GM23338 (cell line): ENCODE data around the gene TSHZ2.

Experiments used
- EZH2 ChIP-seq: fragments of 200-600 bp; sonication (generic); IDR thresholded peaks from one replicate; pipeline ENCODE4 v1.8.0; 2017; ENCODE audit warnings: antibody characterized with exemption, mild to moderate bottlenecking, low read depth; ENCODE audit not compliant: unreplicated experiment
- TF ChIP-seq, protein P1 (sequence below): IDR thresholded peaks from one replicate; pipeline ENCODE4 v1.6.1; 2018; ENCODE audit warnings: antibody characterized with exemption; ENCODE audit not compliant: unreplicated experiment
- TF ChIP-seq, protein P2 (sequence below), 2 experiments: fragments of 200-600 bp in 1 of 2; sonication (generic) in 1 of 2; conservative IDR thresholded peaks; 2 replicates each; pipeline versions ENCODE4 v1.5.1 to v1.6.1; 2016 to 2017; ENCODE audit warnings: antibody characterized with exemption in 2 of 2, low read depth in 2 of 2, mild to moderate bottlenecking in 2 of 2, moderate library complexity in 1 of 2

- TF ChIP-seq, protein P1, sequence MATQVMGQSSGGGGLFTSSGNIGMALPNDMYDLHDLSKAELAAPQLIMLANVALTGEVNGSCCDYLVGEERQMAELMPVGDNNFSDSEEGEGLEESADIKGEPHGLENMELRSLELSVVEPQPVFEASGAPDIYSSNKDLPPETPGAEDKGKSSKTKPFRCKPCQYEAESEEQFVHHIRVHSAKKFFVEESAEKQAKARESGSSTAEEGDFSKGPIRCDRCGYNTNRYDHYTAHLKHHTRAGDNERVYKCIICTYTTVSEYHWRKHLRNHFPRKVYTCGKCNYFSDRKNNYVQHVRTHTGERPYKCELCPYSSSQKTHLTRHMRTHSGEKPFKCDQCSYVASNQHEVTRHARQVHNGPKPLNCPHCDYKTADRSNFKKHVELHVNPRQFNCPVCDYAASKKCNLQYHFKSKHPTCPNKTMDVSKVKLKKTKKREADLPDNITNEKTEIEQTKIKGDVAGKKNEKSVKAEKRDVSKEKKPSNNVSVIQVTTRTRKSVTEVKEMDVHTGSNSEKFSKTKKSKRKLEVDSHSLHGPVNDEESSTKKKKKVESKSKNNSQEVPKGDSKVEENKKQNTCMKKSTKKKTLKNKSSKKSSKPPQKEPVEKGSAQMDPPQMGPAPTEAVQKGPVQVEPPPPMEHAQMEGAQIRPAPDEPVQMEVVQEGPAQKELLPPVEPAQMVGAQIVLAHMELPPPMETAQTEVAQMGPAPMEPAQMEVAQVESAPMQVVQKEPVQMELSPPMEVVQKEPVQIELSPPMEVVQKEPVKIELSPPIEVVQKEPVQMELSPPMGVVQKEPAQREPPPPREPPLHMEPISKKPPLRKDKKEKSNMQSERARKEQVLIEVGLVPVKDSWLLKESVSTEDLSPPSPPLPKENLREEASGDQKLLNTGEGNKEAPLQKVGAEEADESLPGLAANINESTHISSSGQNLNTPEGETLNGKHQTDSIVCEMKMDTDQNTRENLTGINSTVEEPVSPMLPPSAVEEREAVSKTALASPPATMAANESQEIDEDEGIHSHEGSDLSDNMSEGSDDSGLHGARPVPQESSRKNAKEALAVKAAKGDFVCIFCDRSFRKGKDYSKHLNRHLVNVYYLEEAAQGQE = no peak
- TF ChIP-seq, protein P2, sequence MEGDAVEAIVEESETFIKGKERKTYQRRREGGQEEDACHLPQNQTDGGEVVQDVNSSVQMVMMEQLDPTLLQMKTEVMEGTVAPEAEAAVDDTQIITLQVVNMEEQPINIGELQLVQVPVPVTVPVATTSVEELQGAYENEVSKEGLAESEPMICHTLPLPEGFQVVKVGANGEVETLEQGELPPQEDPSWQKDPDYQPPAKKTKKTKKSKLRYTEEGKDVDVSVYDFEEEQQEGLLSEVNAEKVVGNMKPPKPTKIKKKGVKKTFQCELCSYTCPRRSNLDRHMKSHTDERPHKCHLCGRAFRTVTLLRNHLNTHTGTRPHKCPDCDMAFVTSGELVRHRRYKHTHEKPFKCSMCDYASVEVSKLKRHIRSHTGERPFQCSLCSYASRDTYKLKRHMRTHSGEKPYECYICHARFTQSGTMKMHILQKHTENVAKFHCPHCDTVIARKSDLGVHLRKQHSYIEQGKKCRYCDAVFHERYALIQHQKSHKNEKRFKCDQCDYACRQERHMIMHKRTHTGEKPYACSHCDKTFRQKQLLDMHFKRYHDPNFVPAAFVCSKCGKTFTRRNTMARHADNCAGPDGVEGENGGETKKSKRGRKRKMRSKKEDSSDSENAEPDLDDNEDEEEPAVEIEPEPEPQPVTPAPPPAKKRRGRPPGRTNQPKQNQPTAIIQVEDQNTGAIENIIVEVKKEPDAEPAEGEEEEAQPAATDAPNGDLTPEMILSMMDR (conservative IDR thresholded peaks at IDR 0.05; ENCODE audit: low read depth in 2 of 2) = no peak
- TF ChIP-seq EZH2 = no peak
Measured at GRCh38 chr20:53274365-53274764, 302.2 kb downstream of the TSHZ2 start.
